LHCN-M2 (cell line): ENCODE results near the gene SMIM33. TPM values are rescaled to one million over a fixed set of nuclear protein-coding genes. Genes with fewer than 3 reads are reported as not detected.
"Not testable (repeated sequence)": the region's sequence is repeated elsewhere in the genome, so short reads cannot be mapped to it uniquely, and the experiment has no call there.

ENCODE experiments used
- DNase-seq: peaks from one replicate; pipeline ENCODE4 v3.0.0-alpha.2; 2012; ENCODE audit warnings: low read depth
- total RNA-seq: library from RNA; depleted of rRNA; stranded (reverse); fragments of >200 nt; gene quantifications from 2 replicates; pipeline ENCODE4 v1.2.3, GENCODE V29; 2014

The SMIM33 gene
- total RNA-seq, 1 experiment from 2014 or later = not detected

- peak; percentile 99 for DNase-seq
These were observed 11.5 kb downstream of the SMIM33 start, which contains the start of gene STING1 for GRCh38 chr5:139482050-139482889. TSS of gene STING1 (minus strand) at chr5:139482758. CDS start at chr5:139481704, 1,054 bp downstream.

- not testable (repeated sequence) for DNase-seq
These were observed 12.0 kb downstream of the SMIM33 start for GRCh38 chr5:139482890-139483208.

GRCh38 chr5:139486201-139486600 lies 15.4 kb downstream of the SMIM33 start:
- DNase-seq = no peak

- DNase-seq = no peak
These were observed 17.5 kb downstream of the SMIM33 start for GRCh38 chr5:139488260-139488659.

GRCh38 chr5:139492700-139493192 lies 21.9 kb downstream of the SMIM33 start:
- peak; percentile 83 for DNase-seq

GRCh38 chr5:139494256-139494655 lies 23.5 kb downstream of the SMIM33 start:
- no peak for DNase-seq

- DNase-seq = no peak
These were observed 24.0 kb downstream of the SMIM33 start for GRCh38 chr5:139494832-139495231.

- peak; percentile 72 for DNase-seq
These were observed 25.0 kb downstream of the SMIM33 start for GRCh38 chr5:139495638-139496435.

GRCh38 chr5:139501381-139501780 lies 30.6 kb downstream of the SMIM33 start:
- DNase-seq = no peak

- DNase-seq = not testable (repeated sequence)
These were observed 32.4 kb downstream of the SMIM33 start for GRCh38 chr5:139503036-139503817.

- DNase-seq = not testable (repeated sequence)
These were observed 33.1 kb downstream of the SMIM33 start for GRCh38 chr5:139503879-139504278.

- DNase-seq = not testable (repeated sequence)
These were observed 33.9 kb downstream of the SMIM33 start for GRCh38 chr5:139504722-139505121.

GRCh38 chr5:139512786-139513390 lies 42.1 kb downstream of the SMIM33 start:
- no peak for DNase-seq

- DNase-seq = peak; percentile 80
These were observed 42.6 kb downstream of the SMIM33 start for GRCh38 chr5:139513434-139513833.

GRCh38 chr5:139513852-139514485 lies 43.2 kb downstream of the SMIM33 start:
- no peak for DNase-seq

- peak; percentile 13 for DNase-seq
These were observed 43.7 kb downstream of the SMIM33 start for GRCh38 chr5:139514486-139514856.

- peak; percentile 81 for DNase-seq
These were observed 47.1 kb downstream of the SMIM33 start for GRCh38 chr5:139517683-139518564.
